Endothelial cell of umbilical vein (primary cell): Measurements from ENCODE around the gene AFP. TPM values are rescaled to one million over a fixed set of nuclear protein-coding genes. Genes with fewer than 3 reads are reported as not detected.

Experiments
- BruUV-seq: library from RNA; stranded (reverse); fragments of 400-500 nt; replicated peaks from 2 replicates; lab custom pipeline; 2021; lab: Mats Ljungman, UMichigan
- CTCF ChIA-PET: fragments of 300-600, 350-600 bp; sonication (Branson Sonifier 250); formaldehyde crosslinking; loops from one replicate; lab custom pipeline; 2021; ENCODE audit warnings: antibody characterized with exemption, inconsistent platforms; lab: Charles Lee
- POLR2A ChIA-PET: fragments of 300-600, 350-600 bp; sonication (Branson Sonifier 250); formaldehyde crosslinking; loops from one replicate; lab custom pipeline; 2021; ENCODE audit warnings: antibody characterized with exemption, inconsistent platforms; lab: Charles Lee
- DNase-seq: peaks from one replicate; pipeline ENCODE4 v3.0.0-alpha.2; 2011; ENCODE audit warnings: low read depth, low spot score
- FAIRE-seq: peaks from 2 replicates; lab custom pipeline; 2011; peaks lifted over from hg19 to GRCh38; lab: Jason Lieb, UNC
- H2AFZ ChIP-seq: 2 replicates; pipeline ENCODE4 v1.6.0; 2012; ENCODE audit warnings: low read depth, low read length, control low read depth, inconsistent platforms
- H3K27ac ChIP-seq: 2 replicates; pipeline ENCODE4 v1.5.1; 2011; ENCODE audit warnings: low read depth, mild to moderate bottlenecking, control low read depth, low read length, moderate library complexity; ENCODE audit not compliant: insufficient read depth
- H3K27me3 ChIP-seq, 2 experiments: 2 replicates each; pipeline versions ENCODE4 v1.6.0 to v1.6.1; 2011; ENCODE audit warnings: low read length in 2 of 2, mixed read lengths in 1 of 2; ENCODE audit not compliant: control insufficient read depth in 2 of 2, insufficient read depth in 2 of 2
- H3K36me3 ChIP-seq, 2 experiments: 2 replicates in 1 of 2; 3 replicates in 1 of 2; pipeline ENCODE4 v1.5.1; 2011; ENCODE audit warnings: low read length in 2 of 2, mild to moderate bottlenecking in 1 of 2, moderate library complexity in 1 of 2; ENCODE audit not compliant: control insufficient read depth in 2 of 2, insufficient read depth in 2 of 2; ENCODE audit errors: extremely low read depth in 1 of 2
- H3K4me1 ChIP-seq: 3 replicates; pipeline ENCODE4 v1.5.1; 2011; ENCODE audit warnings: mild to moderate bottlenecking, low read length; ENCODE audit not compliant: control insufficient read depth, insufficient read depth; ENCODE audit errors: extremely low read depth
- H3K4me2 ChIP-seq: 2 replicates; pipeline ENCODE4 v1.6.1; 2011; ENCODE audit warnings: low read length, control low read depth, mixed read lengths; ENCODE audit not compliant: insufficient read depth
- H3K4me3 ChIP-seq, 3 experiments: fragments of 200-600 bp in 1 of 3; sonication (generic), shearing (Covaris generic) in 1 of 3; replicated peaks in 1 of 3; 2 replicates each; pipeline ENCODE4 v1.5.1; 2011 to 2016; ENCODE audit warnings: control low read depth in 3 of 3, low read length in 3 of 3, mild to moderate bottlenecking in 2 of 3, inconsistent platforms in 1 of 3, low read depth in 1 of 3, moderate library complexity in 1 of 3; ENCODE audit not compliant: insufficient read depth in 1 of 3
- H3K79me2 ChIP-seq: 2 replicates; pipeline ENCODE4 v1.6.0; 2012; ENCODE audit warnings: low read length, inconsistent platforms; ENCODE audit not compliant: control insufficient read depth, insufficient read depth
- H3K9ac ChIP-seq: replicated peaks from 2 replicates; pipeline ENCODE3; 2011; ENCODE audit warnings: low read length, control low read depth; ENCODE audit not compliant: insufficient read depth; ENCODE audit errors: extremely low read depth
- H3K9me1 ChIP-seq: replicated peaks from 3 replicates; pipeline ENCODE4 v1.6.0; 2011; ENCODE audit warnings: mild to moderate bottlenecking, low read length; ENCODE audit not compliant: control insufficient read depth, insufficient read depth; ENCODE audit errors: extremely low read depth
- H3K9me3 ChIP-seq: replicated peaks from 2 replicates; pipeline ENCODE4 v1.5.1; 2012; ENCODE audit warnings: low read length, inconsistent platforms; ENCODE audit not compliant: control insufficient read depth, insufficient read depth
- H4K20me1 ChIP-seq: replicated peaks from 2 replicates; pipeline ENCODE3; 2011; ENCODE audit warnings: mild to moderate bottlenecking, low read length; ENCODE audit not compliant: control insufficient read depth, insufficient read depth; ENCODE audit errors: extremely low read depth
- CTCF ChIP-seq, 2 donors: IDR thresholded peaks; 1 replicate in 1 of 2; 2 replicates in 1 of 2; pipeline ENCODE4 v1.5.1; 2011; ENCODE audit warnings: low read length in 2 of 2, mild to moderate bottlenecking in 2 of 2, moderate library complexity in 2 of 2, control low read depth in 1 of 2, inconsistent platforms in 1 of 2, low read depth in 1 of 2; ENCODE audit not compliant: insufficient read depth in 1 of 2; ENCODE audit errors: extremely low read depth in 1 of 2
- EZH2 ChIP-seq: IDR thresholded peaks from 2 replicates; pipeline ENCODE4 v1.6.1; 2012; ENCODE audit warnings: borderline replicate concordance, low read depth, mild to moderate bottlenecking, moderate library complexity, low read length, inconsistent platforms; ENCODE audit not compliant: severe bottlenecking
- FOS ChIP-seq: IDR thresholded peaks from 2 replicates; pipeline ENCODE4 v1.6.1; 2011; ENCODE audit warnings: mild to moderate bottlenecking, low read length, moderate library complexity, borderline replicate concordance; ENCODE audit not compliant: insufficient read depth
- GATA2 ChIP-seq: IDR thresholded peaks from 2 replicates; pipeline ENCODE4 v1.7.0; 2011; ENCODE audit warnings: low read depth, mild to moderate bottlenecking, moderate library complexity, mixed read lengths, low read length; ENCODE audit not compliant: insufficient read length, insufficient read depth
- JUN ChIP-seq: IDR thresholded peaks from 2 replicates; pipeline ENCODE4 v1.6.1; 2011; ENCODE audit warnings: borderline replicate concordance, low read depth; ENCODE audit not compliant: insufficient read length, insufficient read depth
- MAX ChIP-seq: IDR thresholded peaks from 2 replicates; pipeline ENCODE4 v1.6.1; 2011; ENCODE audit not compliant: insufficient read depth, insufficient read length
- MYC ChIP-seq: IDR thresholded peaks from one replicate; pipeline ENCODE4 v1.6.1; 2011; ENCODE audit warnings: mild to moderate bottlenecking, low read depth, low read length
- POLR2A ChIP-seq: IDR thresholded peaks from 2 replicates; pipeline ENCODE4 v1.6.1; 2012; ENCODE audit warnings: low read depth, mild to moderate bottlenecking, control low read depth, low read length
- POLR2AphosphoS5 ChIP-seq: IDR thresholded peaks from 2 replicates; pipeline ENCODE4 v1.6.1; 2012; ENCODE audit warnings: low read depth, mild to moderate bottlenecking, control low read depth, low read length, moderate library complexity; ENCODE audit not compliant: insufficient read depth
- dilution Hi-C: fragments of 300-500 bp; cut with MboI; formaldehyde crosslinking; loops from one replicate; pipeline ENCODE4 v1.15.0; 2019; ENCODE audit warnings: low sequenced_read_pairs; ENCODE audit not compliant: extremely low pct_ligation_motif_present
- intact Hi-C: fragments of 100-400 bp; cut with micrococcal nuclease; formaldehyde crosslinking; loops from one replicate; pipeline ENCODE4 v1.10.0; 2022
- polyA plus RNA-seq, 4 experiments: library from polyadenylated mRNA; depleted of rRNA in 3 of 4; stranded (reverse) in 3 of 4; unstranded in 1 of 4; fragments of >200 nt; gene quantifications; 2 replicates each; pipeline versions ENCODE4 v1.2.1 to v1.2.3, GENCODE V29; 2011 to 2012; ENCODE audit warnings: missing spikeins in 1 of 4
- total RNA-seq: library from RNA; stranded (reverse); gene quantifications from 2 replicates; pipeline ENCODE4 v1.2.3, GENCODE V29; 2021

The AFP gene
- total and polyA plus RNA-seq, 2 donors (not counting 3 experiments of a cell fraction or from before 2014, with no cell fraction given), result not detected

- Histone ChIP-seq H3K27ac (no peak overlapping the region), H3K4me2 (no peak overlapping the region), H3K36me3 (no peaks in the 10 kb centered on the region), H3K9ac (no peak overlapping the region), H3K79me2 (no peaks in the 10 kb centered on the region), H3K9me1 (no peaks in the 10 kb centered on the region), H3K4me3 (no peak overlapping the region), H2AFZ (no peak overlapping the region), H4K20me1 (no peaks in the 10 kb centered on the region), H3K9me3 (no peaks in the 10 kb centered on the region), H3K4me1 (peaks cover 3% of the 10 kb centered on the region), H3K27me3 (peaks cover 2 to 3% of the 10 kb centered on the region in 2 experiments)
- no peak for FAIRE-seq
- no TSS peak for BruUV-seq
- no peak for DNase-seq
- intact Hi-C loops (no loop called here), dilution Hi-C loops (no loop called here)
- TF ChIP-seq EZH2 (no peak), JUN (no peak), FOS (no peak), GATA2 (no peak)
- CTCF ChIA-PET, result no interaction called here
- POLR2A ChIA-PET, result no interaction called here
Observed at GRCh38 chr4:73501664-73502265, 65.7 kb downstream of the AFP start.

- POLR2A ChIA-PET, result no interaction called here
Observed at GRCh38 chr4:73505567-73505966, 69.5 kb downstream of the AFP start.

More at GRCh38 chr4:73505567-73505966, 69.5 kb downstream of the AFP start:
- Histone ChIP-seq H3K9ac (no peak overlapping the region), H2AFZ (no peak overlapping the region), H3K4me1 (peaks cover 2% of the 10 kb centered on the region), H3K4me3 (no peak overlapping the region), H3K4me2 (no peak overlapping the region), H3K9me1 (no peaks in the 10 kb centered on the region), H3K79me2 (no peaks in the 10 kb centered on the region), H3K27ac (no peak overlapping the region), H3K9me3 (no peaks in the 10 kb centered on the region), H3K36me3 (no peaks in the 10 kb centered on the region), H3K27me3 (peaks cover 0 to 2% of the 10 kb centered on the region in 2 experiments), H4K20me1 (no peaks in the 10 kb centered on the region)
- CTCF ChIA-PET, result interaction anchor here (1.2 kb wide), 1 partner anchor 9 kb away, joined by 3 read pairs; no protein-coding TSS in a partner anchor
- no peak for TF ChIP-seq CTCF (IDR thresholded peaks at IDR 0.05; ENCODE audit: extremely low read depth in 1 of 2, insufficient read depth in 1 of 2, low read depth in 1 of 2, low read length in 2 of 2)
- no peak for TF ChIP-seq GATA2
- TF ChIP-seq EZH2, result no peak
- TF ChIP-seq POLR2A, result no peak
- TF ChIP-seq MAX, result no peak
- no peak for TF ChIP-seq FOS
- TF ChIP-seq POLR2AphosphoS5, result no peak
- no peak for TF ChIP-seq MYC
- BruUV-seq, result no TSS peak
- no peak for DNase-seq
- no peak for FAIRE-seq
- intact Hi-C loops, result no loop called here
- dilution Hi-C loops, result no loop called here
